ENCODE data around the gene ABCC12.

- no peak for TF ChIP-seq CTCF (IDR thresholded peaks at IDR 0.05; ENCODE audit: extremely low read depth in 1 of 2, insufficient read depth in 1 of 2, low read depth in 1 of 2, low read length in 2 of 2)
- no peak for TF ChIP-seq EZH2 (IDR thresholded peaks at IDR 0.05; ENCODE audit: borderline replicate concordance, low read depth, low read length, severe bottlenecking)
- no peak for TF ChIP-seq POLR2AphosphoS5 (IDR thresholded peaks at IDR 0.05; ENCODE audit: insufficient read depth, low read depth, low read length)
- TF ChIP-seq POLR2A (IDR thresholded peaks at IDR 0.05; ENCODE audit: low read depth, low read length): no peak
- TF ChIP-seq MAX (IDR thresholded peaks at IDR 0.05; ENCODE audit: insufficient read depth, insufficient read length): no peak
- TF ChIP-seq JUN (IDR thresholded peaks at IDR 0.05; ENCODE audit: borderline replicate concordance, insufficient read depth, insufficient read length, low read depth): no peak
- TF ChIP-seq FOS (IDR thresholded peaks at IDR 0.05; ENCODE audit: borderline replicate concordance, insufficient read depth, low read length): no peak
- no peak for TF ChIP-seq GATA2 (IDR thresholded peaks at IDR 0.05; ENCODE audit: insufficient read depth, insufficient read length, low read depth, low read length)
Measured at GRCh38 chr16:48194828-48195556, 39.2 kb upstream of the ABCC12 start.

Measured in endothelial cell of umbilical vein (primary cell).